ENCODE measurements around the gene EHF. TPM values are rescaled to one million over a fixed set of nuclear protein-coding genes. Genes with fewer than 3 reads are reported as not detected.

EHF gene
- total RNA-seq, 1 experiment from 2014 or later, result 1.1 TPM

DNA sequence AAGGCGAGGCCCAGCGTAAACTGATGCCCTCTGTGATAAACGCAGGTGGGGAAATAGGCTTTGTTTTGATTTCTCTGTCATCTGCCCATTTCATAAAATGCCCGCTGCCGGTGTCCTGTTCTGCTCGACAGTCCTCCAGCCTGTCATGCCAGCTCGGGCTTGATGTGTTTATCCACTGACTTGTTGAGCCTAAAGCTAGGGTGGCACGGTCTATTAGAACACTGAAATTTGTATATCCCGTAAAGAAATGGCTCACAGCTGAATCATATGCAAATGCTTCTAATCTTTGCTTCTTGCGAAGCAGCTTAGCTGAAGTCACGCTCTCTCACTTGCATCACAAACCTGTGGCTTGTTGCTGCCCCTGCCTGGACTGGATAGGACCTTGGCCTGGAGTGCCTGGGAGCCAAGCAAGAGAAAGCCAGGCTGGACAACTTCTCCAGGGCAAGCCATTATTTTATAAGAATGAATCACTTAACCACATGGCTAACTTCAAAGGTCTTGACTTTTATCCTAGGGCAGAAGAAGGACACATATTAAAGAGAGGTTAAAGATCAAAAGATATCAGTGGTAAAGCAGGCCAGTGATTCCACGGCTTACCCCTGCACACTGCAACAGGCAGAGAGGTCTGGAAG lies 33.1 kb downstream of the EHF start:
- H3K36me3 Mint-ChIP-seq (ENCODE audit: insufficient read depth, unreplicated experiment), result peaks cover 29% of the 10 kb centered on the region
- H3K4me3 Mint-ChIP-seq (ENCODE audit: unreplicated experiment), result peak overlapping the region; percentile 3
- H3K4me1 Mint-ChIP-seq (ENCODE audit: insufficient read depth, unreplicated experiment), result peaks cover 51% of the 10 kb centered on the region
- intact Hi-C loops (cut with micrococcal nuclease), result loop anchor here (1.0 to 2.0 kb wide), 6 partner anchors 31 to 236 kb away; partner anchors contain the start of gene ELF5
- POLR2A ChIA-PET, result interaction anchor here (0.6 to 12.5 kb wide), 30 partner anchors 11 to 710 kb away, joined by 3 to 273 read pairs (median 5); partner anchors contain the start of genes APIP, EHF and PDHX
- peak overlapping the region; percentile 96 for H3K27ac Mint-ChIP-seq (ENCODE audit: low read depth, unreplicated experiment)
- no peaks in the 10 kb centered on the region for H3K9me3 Mint-ChIP-seq (ENCODE audit: unreplicated experiment)
- no TSS peak for BruUV-seq (replicated peaks)
- TF ChIP-seq, protein P1, sequence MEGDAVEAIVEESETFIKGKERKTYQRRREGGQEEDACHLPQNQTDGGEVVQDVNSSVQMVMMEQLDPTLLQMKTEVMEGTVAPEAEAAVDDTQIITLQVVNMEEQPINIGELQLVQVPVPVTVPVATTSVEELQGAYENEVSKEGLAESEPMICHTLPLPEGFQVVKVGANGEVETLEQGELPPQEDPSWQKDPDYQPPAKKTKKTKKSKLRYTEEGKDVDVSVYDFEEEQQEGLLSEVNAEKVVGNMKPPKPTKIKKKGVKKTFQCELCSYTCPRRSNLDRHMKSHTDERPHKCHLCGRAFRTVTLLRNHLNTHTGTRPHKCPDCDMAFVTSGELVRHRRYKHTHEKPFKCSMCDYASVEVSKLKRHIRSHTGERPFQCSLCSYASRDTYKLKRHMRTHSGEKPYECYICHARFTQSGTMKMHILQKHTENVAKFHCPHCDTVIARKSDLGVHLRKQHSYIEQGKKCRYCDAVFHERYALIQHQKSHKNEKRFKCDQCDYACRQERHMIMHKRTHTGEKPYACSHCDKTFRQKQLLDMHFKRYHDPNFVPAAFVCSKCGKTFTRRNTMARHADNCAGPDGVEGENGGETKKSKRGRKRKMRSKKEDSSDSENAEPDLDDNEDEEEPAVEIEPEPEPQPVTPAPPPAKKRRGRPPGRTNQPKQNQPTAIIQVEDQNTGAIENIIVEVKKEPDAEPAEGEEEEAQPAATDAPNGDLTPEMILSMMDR (IDR thresholded peaks at IDR 0.05; ENCODE audit: unreplicated experiment), result no peak
- CTCF ChIA-PET, result interaction anchor here (0.6 to 5.2 kb wide), 16 partner anchors 10 to 244 kb away, joined by 3 to 51 read pairs (median 5); no protein-coding TSS in a partner anchor
- peak; percentile 98 for DNase-seq (ENCODE audit: unreplicated experiment)
- no peaks in the 10 kb centered on the region for H3K27me3 Mint-ChIP-seq (ENCODE audit: insufficient read depth, unreplicated experiment)

GRCh38 chr11:34654483-34655334 lies 33.8 kb downstream of the EHF start:
- Mint-ChIP-seq H3K27me3 (ENCODE audit: insufficient read depth, unreplicated experiment) (no peaks in the 10 kb centered on the region), H3K9me3 (ENCODE audit: unreplicated experiment) (no peaks in the 10 kb centered on the region), H3K27ac (ENCODE audit: low read depth, unreplicated experiment) (peak overlapping the region; percentile 96), H3K4me1 (ENCODE audit: insufficient read depth, unreplicated experiment) (peaks cover 51% of the 10 kb centered on the region), H3K4me3 (ENCODE audit: unreplicated experiment) (peak overlapping the region; percentile 29), H3K36me3 (ENCODE audit: insufficient read depth, unreplicated experiment) (peaks cover 33% of the 10 kb centered on the region)
- intact Hi-C loops (cut with micrococcal nuclease), result loop anchor here (1.0 to 2.0 kb wide), 6 partner anchors 30 to 236 kb away; partner anchors contain the start of gene ELF5
- BruUV-seq (replicated peaks), result no TSS peak
- TF ChIP-seq, protein P1 (IDR thresholded peaks at IDR 0.05; ENCODE audit: unreplicated experiment), result no peak
- CTCF ChIA-PET, result interaction anchor here (0.6 to 5.2 kb wide), 12 partner anchors 10 to 234 kb away, joined by 3 to 51 read pairs (median 4); no protein-coding TSS in a partner anchor
- POLR2A ChIA-PET, result interaction anchor here (0.6 to 12.5 kb wide), 34 partner anchors 11 to 709 kb away, joined by 3 to 273 read pairs (median 4); partner anchors contain the start of genes APIP and PDHX
- peak; percentile 96 for DNase-seq (ENCODE audit: unreplicated experiment)

- intact Hi-C loops (cut with micrococcal nuclease), result loop anchor here (2.0 kb wide), 3 partner anchors 29 to 143 kb away; partner anchors contain the start of gene ELF5
- DNase-seq (ENCODE audit: unreplicated experiment), result peak; percentile 62
- TF ChIP-seq, protein P1 (IDR thresholded peaks at IDR 0.05; ENCODE audit: unreplicated experiment), result no peak
- no peaks in the 10 kb centered on the region for H3K27me3 Mint-ChIP-seq (ENCODE audit: insufficient read depth, unreplicated experiment)
- ChIA-PET POLR2A (interaction anchor here (0.6 to 12.5 kb wide), 27 partner anchors 10 to 743 kb away, joined by 3 to 273 read pairs (median 4); partner anchors contain the start of genes APIP and PDHX), CTCF (interaction anchor here (0.6 to 5.2 kb wide), 9 partner anchors 11 to 234 kb away, joined by 3 to 51 read pairs (median 5); no protein-coding TSS in a partner anchor)
- peak overlapping the region; percentile 96 for H3K27ac Mint-ChIP-seq (ENCODE audit: low read depth, unreplicated experiment)
- no peaks in the 10 kb centered on the region for H3K9me3 Mint-ChIP-seq (ENCODE audit: unreplicated experiment)
- TSS peak; percentile 36 for BruUV-seq (replicated peaks)
- peak overlapping the region; percentile 29 for H3K4me3 Mint-ChIP-seq (ENCODE audit: unreplicated experiment)
- peaks cover 49% of the 10 kb centered on the region for H3K4me1 Mint-ChIP-seq (ENCODE audit: insufficient read depth, unreplicated experiment)
- H3K36me3 Mint-ChIP-seq (ENCODE audit: insufficient read depth, unreplicated experiment), result peaks cover 33% of the 10 kb centered on the region
These were observed 34.6 kb downstream of the EHF start for GRCh38 chr11:34655335-34656008.
